Amniotic epithelial cell (primary cell): ENCODE results near the gene SLC5A4.
A peak's percentile ranks its signal among the peaks of the same experiment; 100 is the strongest.
"Not testable (repeated sequence)": the region's sequence is repeated elsewhere in the genome, so short reads cannot be mapped to it uniquely, and the experiment has no call there.

Experiments
- DNase-seq: peaks from one replicate; pipeline ENCODE4 v3.0.0-alpha.2; 2010; ENCODE audit warnings: low read depth

The SLC5A4 gene

DNA sequence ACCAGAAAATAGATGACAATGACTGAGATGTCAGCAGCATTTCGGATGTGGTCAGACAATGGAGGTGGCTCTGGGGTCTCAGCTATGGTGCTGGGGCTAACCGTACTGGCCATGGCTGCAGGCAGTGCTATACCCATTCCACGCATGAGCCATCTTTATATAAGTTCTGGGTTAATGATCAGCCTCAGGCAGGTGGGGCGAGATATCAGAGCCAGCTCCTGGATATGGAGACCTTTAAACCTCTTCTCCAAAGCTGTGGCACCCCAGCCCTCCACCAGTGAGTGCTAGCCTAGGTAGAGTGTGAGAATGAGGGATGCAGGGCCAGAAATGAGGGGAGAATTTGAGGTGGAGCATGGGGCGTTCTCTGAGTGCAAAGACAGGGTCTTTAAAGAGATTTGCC, at the start of gene SLC5A4:
Gene SLC5A4, minus strand, starts transcription at position 131 of the 400 bp plus-strand sequence. Its CDS starts 18 bp downstream, at position 113.
- no peak for DNase-seq

DNA sequence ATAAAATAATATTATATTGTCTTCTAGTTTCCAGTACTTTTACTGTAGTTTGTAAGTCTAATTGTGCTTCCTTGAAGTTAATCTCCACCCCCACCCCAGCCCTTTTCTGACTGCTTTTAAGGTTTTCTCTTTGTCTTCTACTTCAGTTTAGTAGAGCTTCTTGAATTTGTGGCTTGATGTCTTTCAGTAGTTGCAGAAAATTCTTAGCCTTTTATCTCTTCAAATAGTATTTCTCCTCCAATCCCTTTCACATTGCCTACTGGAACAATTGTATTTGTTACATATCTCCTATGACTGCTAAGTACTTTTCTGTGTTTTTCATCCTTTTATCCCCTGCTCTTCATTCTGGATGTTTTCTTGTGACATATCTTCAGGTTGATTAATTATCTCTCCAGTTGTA, 38.8 kb upstream of the SLC5A4 start:
- not testable (repeated sequence) for DNase-seq

DNA sequence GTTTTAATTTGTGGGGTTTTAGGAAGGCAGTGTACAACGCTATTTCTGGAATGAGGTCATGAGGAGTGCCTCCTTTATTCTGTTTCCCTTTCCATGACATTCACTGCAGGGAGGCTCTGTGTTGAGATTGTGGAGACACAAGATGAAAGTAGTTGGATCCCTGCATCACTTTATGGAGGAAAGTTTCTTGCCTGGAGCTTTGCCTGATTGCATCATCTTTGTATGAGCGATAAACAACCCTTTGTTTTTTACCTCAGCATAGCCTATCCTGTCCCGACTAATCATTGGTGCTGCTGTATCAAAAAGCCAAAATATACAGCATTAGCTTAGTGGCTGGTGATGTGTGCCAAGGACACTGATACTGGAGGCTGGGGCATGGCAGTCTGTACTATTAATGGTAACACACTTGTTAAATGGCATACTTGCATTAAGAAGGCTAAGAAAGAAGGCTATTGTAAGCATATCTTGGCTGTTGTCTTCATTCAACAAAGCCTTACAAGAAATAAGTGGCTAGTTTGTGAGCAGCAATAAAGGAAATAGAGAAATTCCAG, 31.2 kb upstream of the SLC5A4 start:
- DNase-seq, result no peak

DNA sequence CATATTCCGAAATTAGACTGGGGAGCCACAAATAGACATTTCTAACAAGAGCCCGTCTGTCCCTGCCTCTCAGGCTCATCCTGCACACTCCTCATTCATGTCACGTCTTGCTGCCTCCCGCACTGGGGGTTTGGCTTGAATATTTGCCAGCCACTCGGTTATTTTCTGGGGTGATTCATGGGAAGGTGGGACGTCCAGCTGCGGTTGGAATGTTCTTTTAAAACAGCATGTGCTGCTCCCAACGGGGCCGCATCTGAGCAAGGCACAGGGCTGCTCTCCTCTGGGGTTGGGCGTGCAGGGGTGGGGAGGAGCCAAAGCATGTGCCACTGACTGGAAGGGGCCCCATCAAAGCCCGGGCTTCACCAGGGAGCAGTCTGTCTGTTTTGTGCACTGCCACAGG, 25.9 kb upstream of the SLC5A4 start:
- DNase-seq, result peak; percentile 47

DNA sequence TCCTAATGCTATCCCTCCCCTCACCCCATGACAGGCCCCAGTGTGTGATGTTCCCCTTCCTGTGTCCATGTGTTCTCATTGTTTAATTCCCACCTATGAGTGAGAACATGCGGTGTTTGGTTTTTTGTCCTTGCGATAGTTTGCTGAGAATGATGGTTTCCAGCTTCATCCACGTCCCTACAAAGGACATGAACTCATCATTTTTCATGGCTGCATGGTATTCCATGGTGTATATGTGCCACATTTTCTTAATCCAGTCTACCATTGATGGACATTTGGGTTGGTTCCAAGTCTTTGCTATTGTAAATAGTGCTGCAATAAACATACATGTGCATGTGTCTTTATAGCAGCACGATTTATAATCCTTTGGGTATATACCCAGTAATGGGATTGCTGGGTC, 20.2 kb upstream of the SLC5A4 start:
- DNase-seq, result not testable (repeated sequence)

DNA sequence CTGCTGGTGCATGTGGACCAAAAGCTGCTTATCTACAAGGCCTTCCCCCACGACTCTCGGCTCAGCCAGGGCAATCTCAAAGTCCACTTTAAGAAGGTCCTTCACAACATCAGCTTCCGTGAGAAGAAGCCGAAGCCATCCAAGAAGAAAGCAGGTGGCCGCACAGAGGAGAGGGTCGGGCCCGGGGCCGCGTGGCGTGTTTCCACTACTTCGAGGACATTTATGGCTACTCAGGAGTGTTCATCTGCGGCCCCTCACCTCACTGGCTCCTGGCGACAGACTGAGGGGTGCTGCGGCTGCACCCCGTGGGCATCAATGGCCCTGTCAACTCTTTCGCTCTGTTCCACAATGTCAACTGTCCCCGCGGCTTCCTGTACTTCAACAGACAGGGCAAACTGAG, 16.2 kb upstream of the SLC5A4 start:
- DNase-seq, result no peak

DNA sequence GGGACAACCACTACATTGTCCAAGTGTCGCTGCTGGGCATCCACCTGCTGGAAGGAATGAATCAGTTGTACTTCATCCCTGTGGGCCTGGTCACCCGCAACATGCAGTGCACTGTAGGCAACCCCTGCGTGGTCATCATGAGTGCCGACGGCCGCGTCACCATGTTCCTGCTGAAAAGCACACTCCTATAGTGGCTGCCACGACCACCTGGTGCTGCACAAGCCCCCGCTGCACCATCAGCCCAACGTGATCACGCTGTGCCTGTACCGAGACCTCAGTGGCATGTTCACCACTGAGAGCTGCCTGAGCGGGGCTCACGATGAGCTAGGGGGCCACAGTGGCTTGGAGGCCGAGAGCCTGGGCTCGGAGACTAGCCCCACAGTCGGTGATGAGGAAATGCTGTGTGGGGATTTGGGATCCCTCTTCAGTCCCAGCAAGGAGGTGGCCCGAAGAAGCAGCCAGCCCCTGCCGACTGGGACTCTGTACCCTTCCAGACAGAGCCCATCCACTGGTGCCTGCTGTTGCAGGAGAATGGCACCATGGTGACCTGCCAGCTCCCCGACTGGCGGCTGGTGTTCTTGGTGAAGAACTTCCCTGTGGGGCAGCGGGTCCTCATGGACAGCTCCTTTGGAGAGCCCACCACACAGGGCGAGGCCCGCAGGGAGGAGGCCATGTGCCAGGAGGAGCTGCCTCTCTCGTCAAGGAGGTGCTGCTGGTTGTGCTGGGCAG, 15.7 kb upstream of the SLC5A4 start:
- DNase-seq, result no peak

DNA sequence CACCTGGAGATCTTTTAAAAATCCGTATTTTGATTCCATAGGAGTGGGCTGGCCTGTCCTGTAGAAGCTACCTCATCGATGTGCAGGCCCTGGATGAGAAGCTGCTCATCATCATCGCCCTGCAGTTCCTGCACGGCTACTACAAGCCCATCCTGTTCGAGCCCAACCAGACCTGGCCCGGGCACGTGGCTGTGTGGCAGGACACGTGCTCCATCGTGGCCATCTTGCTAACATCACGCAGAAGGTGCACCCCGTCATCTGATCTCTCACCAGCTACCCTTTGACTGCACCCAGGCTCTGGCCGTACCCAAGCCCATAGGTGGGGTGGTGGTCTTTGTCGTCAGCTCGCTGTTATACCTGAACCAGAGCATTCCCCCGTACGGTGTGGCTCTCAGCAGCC, 14.2 kb upstream of the SLC5A4 start:
- DNase-seq, result no peak

DNA sequence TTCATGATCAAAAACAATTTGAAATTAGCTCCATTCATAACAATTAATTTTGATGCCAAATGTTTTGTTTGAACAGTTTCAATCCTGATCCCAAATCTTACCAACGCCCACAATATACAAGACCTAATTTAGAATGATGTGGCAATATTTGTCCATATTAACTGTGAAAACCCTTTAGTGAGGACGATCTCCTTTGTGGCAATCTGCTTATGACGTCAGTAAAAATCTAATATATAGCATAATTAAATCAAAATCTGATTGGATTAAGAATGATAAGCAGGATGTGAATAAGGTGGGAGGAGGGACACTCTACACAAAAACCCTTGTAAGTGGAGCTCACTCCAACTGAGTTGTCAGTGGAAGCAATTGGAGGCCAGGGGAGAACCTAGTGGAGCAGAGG, 11.9 kb upstream of the SLC5A4 start:
- DNase-seq, result no peak

DNA sequence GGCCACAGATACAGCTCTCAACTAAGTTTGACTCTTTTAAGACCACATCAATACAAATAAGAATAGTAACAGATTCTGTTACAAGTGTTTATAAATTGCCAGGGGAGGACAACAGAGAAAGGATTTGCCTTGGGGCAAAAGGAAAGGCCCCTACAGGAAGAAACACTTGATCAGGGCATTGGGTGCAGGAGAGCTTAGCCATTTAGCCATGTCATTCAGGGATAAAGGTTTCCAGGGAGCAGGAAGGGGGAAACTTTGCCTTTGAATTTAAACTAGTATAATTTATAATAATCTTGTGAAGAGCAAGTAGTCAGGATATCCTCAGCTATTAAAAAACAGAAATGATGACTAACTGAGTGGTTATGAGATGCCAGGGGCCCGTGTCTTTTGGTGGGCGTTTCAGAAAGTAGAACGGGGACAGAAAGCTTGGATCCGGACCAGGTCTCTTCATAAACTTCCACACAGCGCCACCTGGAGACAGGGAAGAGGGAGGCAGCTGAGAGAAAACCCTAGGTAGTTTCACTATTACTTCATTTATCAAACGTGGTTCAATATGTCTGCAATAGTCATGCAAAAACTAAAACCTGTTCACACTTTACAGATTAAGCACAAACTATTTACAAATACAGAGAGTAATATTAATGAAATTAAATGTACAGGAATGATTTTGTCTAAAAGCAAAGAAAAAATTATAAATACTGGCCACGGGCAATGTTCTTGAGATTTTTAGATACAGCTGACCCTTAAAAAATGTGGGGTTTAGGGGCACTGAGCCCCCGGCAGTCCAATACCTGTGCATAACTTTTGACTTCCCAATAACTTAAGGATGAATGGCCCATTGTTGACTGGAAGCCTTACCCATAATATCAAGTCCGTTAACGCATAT, 11.0 kb upstream of the SLC5A4 start:
- DNase-seq, result peak; percentile 48

DNA sequence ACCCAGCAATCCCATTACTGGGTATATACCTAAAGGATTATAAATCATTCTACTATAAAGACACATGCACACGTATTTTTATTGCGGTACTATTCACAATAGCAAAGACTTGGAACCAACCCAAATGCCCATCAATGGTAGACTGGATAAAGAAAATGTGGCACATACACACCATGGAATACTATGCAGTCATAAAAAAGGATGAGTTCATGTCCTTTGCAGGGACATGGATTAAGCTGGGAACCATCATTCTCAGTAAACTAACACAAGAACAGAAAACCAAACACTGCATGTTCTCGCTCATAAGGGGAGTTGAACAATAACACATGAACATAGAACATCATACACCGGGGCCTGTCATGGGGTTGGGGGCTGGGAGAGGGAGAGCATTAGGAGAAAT, 8.5 kb upstream of the SLC5A4 start:
- not testable (repeated sequence) for DNase-seq

DNA sequence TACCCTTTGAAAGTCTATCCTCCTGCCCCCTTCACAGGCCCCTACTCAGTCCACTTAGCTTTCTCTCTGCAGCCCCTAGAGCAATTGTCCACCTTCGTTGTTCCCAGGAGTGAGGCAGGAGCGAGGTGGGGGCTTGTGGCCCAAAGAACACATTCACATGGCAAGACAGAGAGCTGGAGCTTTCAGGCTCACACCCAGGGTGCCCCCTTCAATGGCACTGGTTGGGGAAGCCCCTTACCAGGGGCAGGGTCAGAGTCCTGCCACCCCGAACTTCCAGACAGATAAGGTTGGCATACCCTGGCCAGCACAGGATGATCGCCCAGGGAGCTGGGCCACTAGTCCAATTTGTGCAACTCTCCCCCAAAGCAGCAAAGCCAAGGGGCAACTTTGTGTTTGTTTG, 6.2 kb upstream of the SLC5A4 start:
- no peak for DNase-seq

DNA sequence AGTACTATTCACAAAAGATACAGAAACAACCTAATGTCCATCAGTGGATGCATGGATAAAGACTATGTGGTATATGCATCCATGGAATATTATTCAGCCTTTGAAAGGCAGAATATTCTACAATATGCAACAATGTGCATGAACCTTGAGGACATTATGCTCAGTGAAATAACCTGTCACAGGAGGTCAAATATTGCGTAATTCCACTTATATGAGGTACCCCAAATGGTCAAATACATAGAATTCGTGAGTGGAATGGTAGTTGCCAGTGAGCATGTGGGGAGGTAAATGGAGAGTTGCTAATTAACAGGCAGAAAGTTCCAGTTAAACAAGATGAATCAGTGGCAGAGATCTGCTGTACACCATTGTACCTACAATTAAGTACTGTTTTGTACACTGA, 3.6 kb upstream of the SLC5A4 start:
- no peak for DNase-seq

DNA sequence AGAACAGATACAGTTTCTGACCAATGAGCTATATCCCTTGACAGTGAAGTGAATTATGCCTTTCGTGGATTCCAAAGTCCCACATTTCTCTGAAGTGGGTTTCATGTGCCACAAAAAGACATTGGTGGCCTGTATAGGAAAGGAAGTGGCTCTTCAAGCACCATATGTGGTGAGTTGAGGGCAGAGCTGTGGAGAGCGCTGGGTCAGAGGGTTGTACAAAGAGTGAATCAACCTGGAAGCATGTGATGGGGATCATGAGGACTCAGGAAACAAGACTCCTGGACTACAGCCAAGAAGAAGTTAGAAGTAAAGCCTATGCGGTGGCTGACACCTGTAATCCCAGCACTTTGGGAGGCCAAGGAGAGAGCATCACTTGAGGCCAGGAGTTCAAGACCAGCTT, 579 bp upstream of the SLC5A4 start:
- peak; percentile 2 for DNase-seq

DNA sequence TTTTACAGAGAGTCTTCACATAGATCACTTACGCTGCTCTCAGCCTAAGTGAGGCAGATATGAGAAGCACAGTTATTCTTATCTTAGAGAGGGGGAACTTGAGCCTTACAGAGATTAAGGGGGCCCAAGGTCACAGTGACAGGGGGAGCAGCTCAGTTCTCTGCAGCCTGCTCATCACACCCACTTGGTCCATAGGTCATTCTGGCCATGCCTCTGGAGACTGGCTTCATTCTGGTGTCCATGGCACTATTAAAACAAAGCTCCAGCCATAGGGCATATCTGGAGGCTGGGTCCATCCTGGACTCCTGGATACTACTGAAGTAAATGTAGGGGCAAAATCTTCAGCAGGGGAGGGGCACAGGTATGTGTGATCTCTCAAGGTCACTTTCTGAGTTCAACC, 5.9 kb downstream of the SLC5A4 start:
- DNase-seq, result no peak

DNA sequence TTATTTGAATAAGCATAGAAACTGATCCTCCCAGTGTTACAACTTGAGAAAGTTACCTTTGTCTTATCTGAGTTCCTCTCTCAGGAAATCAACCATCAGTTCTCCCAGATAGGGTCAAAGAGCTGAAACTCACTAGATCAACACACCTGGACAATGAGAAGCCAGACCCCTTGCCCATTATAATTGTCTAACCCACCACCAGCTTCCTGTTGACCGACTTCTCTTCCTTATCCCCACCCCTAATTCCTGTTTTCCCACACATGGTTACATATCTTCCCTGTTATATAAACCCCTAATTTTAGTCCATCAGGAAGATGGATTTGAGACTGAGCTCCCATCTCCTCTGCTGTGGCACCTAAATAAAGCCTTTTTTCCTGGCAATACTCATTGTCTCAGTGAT, 6.9 kb downstream of the SLC5A4 start:
- DNase-seq, result no peak

DNA sequence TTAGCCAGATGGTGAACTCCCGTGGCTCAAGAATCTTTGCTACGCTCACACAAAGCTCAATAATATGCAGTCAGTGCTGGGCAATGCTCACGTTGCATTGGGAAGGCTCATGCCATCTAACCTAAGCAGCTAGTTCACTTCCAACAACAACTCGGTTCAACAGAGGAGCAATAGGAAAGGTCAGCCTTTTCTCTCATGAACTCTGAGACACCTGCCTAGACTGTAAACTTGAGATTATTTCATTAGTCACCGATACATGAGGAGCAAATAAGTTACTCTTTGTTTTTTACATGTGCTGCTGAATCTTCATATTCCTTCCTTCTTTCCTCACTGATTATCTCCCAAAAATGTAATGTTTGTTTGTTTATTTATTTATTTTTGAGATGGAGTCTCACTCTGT, 9.0 kb downstream of the SLC5A4 start:
- no peak for DNase-seq

DNA sequence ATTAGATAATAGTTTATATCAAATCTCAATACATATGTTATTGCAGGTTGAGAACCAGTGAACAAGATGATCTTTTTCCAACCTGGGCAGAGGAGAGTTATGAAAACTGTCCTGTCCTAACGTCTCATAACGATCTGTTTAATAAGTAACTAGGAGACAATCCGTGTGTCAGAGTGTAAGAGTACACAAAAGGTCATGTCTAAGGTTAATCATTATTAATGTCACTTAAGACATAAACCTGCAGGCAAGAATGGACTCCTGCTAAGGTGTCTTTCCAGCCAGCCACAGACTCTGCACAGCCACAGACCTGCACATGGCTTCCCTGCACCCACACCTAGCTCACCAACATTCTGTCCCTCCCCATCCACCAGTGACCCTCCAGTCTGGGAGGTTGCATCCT, 10.1 kb downstream of the SLC5A4 start:
- no peak for DNase-seq

DNA sequence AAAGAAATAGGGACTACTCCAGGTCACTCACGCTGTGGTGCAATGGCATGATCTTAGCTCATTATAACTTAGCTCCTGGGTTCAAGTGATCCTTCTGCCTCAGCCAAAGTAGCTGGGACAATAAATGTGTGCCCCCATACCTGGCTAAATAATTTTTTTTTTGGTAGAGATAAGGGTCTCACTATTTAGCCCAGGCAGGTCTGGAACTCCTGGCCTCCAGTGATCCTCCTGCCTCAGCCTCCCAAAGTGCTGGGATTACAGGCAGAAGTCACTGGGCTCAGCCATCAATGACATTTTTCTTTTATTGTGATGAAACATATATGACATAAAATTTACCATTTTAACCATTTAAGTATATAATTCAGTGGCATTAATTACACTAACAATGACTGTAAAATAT, 10.6 kb downstream of the SLC5A4 start:
- no peak for DNase-seq

DNA sequence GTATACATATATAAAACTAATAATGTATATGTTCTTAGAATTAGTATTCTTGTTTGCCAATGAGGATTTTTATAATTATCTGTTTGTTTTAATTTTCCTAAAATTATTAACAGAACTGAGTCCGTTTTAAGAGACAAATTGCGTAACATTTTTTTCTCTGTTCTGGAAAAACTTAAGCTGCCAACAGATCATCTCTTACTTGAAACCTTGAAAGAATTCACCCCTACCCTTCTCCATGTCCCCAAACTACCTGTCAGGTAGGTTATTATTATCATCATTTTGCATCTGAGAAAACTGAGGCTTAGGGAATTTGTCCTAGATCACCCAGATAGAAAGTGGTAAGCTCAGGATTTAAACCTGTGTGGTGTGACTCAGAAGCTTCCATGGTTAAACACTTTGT, 14.7 kb downstream of the SLC5A4 start:
- DNase-seq, result peak; percentile 21

DNA sequence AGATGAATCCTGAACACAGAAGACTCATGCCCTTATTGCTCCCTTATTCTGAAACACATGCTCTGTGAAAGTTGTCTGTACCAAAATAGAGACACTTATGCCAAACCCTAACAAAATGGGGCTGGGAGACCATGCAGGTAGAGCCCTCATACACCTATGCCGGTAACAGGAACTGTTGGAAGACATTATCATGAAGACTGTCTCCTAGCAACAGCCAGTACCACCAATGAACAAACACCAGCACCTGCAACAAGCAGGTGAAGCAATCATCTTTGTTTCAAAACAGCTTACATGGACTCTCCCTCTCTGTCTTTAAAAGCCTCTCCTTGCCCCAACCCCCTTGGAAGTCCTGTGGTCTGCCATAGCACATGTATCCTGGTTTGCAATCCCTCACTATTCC, 17.2 kb downstream of the SLC5A4 start:
- DNase-seq, result no peak

DNA sequence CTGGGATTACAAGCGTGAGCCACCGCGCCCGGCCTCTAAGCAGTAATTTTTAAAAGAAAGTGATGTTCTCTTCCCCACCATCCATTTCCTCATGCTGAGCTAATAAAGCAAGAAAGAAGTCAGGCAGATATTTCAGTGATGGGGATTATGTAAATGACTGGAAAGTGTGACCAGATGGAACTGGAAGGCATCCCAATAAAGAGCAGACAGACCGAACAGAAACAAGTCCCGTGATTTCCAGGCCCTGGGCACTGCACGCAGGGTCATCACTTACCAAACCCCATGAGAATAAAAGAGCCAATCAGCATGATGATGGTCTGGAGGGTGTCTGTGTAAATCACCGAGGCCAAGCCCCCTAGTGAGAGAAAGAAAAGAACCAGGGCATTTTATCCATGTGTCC, 18.2 kb downstream of the SLC5A4 start:
- no peak for DNase-seq

DNA sequence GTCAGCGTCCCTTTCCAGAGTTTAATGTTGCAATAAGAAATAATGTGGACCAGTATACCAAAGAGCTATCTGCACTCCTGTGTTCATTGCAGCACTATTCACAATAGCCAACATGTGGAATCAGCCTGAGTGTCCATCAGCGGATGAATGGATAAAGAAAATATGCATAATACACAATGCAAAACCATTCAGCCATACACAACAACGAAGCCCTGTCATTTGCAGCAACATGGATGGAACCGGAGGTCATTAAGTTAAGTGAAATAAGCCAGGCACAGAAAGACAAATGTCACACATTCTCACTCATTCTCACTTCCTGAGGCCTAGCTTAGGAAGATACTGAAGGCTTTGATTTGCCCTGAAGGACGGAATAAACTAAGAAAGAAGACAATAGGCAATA, 22.1 kb downstream of the SLC5A4 start:
- no peak for DNase-seq
